ENCODE results near the gene NOS1.

DNA sequence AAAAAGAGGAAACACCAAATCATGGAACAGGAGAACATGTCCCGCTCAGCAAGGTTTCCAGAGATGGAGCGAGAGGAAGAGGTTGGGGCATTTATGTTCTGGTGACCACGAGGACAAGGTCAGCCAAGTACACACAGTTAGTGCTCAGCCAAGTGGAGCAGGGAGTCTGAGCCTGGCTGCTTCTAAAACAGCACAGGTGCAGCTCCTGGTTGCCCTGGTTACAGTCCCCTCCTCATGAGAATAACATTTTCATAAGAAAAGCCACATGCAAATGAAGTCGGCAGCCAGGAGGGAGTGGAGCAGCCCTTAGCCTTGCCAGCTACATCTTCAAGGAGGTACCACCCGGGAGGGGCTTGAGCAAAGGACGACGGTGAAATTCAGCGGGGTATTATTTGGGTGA, 81.8 kb downstream of the NOS1 start:
- TF ChIP-seq RARB (CRISPR knock-in tag; IDR thresholded peaks at IDR 0.05) (no peak), ZFP3 (CRISPR knock-in tag; IDR thresholded peaks at IDR 0.05) (no peak), ZNF8 (CRISPR knock-in tag; IDR thresholded peaks at IDR 0.05) (no peak), TSHZ2 (CRISPR knock-in tag; IDR thresholded peaks at IDR 0.05) (no peak), GLIS3 (CRISPR knock-in tag; IDR thresholded peaks at IDR 0.05) (no peak)
- TF ChIP-seq, protein P1, sequence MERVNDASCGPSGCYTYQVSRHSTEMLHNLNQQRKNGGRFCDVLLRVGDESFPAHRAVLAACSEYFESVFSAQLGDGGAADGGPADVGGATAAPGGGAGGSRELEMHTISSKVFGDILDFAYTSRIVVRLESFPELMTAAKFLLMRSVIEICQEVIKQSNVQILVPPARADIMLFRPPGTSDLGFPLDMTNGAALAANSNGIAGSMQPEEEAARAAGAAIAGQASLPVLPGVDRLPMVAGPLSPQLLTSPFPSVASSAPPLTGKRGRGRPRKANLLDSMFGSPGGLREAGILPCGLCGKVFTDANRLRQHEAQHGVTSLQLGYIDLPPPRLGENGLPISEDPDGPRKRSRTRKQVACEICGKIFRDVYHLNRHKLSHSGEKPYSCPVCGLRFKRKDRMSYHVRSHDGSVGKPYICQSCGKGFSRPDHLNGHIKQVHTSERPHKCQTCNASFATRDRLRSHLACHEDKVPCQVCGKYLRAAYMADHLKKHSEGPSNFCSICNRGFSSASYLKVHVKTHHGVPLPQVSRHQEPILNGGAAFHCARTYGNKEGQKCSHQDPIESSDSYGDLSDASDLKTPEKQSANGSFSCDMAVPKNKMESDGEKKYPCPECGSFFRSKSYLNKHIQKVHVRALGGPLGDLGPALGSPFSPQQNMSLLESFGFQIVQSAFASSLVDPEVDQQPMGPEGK (CRISPR knock-in tag; IDR thresholded peaks at IDR 0.05; ENCODE audit: borderline replicate concordance), result no peak
- TF ChIP-seq, protein P2, sequence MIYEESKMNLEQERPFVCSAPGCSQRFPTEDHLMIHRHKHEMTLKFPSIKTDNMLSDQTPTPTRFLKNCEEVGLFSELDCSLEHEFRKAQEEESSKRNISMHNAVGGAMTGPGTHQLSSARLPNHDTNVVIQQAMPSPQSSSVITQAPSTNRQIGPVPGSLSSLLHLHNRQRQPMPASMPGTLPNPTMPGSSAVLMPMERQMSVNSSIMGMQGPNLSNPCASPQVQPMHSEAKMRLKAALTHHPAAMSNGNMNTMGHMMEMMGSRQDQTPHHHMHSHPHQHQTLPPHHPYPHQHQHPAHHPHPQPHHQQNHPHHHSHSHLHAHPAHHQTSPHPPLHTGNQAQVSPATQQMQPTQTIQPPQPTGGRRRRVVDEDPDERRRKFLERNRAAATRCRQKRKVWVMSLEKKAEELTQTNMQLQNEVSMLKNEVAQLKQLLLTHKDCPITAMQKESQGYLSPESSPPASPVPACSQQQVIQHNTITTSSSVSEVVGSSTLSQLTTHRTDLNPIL (CRISPR knock-in tag; IDR thresholded peaks at IDR 0.05; ENCODE audit: low read depth), result no peak

Measured in SK-N-SH treated with all-trans-retinoic acid at 6 μM for 48 hours (cell line).